ENCODE results near the gene RYR2. TPM values are rescaled to one million over a fixed set of nuclear protein-coding genes. Genes with fewer than 3 reads are reported as not detected.

Gene RYR2
- total RNA-seq, 1 donor from 2014 or later, result 5.4 TPM

DNA sequence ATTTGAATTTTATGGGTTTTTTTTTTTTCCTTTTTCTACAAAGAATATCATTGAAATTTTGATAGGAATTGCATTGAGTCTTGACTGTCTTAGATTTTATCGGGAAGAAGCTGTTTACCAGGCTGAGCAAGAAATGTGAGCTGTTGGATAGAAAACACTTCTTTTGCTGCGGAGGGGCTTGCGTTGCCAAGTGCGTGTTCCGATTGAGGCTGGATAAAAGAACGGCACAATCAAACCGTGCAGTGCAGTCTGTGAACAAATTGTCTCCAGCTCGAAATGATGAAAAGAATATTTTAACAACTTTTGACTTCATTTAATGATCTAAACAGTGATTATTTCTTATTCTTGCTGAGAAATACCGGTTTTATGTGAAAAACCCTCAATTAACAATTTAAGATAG lies 149.4 kb downstream of the RYR2 start:
- Mint-ChIP-seq H3K36me3 (ENCODE audit: low read depth, unreplicated experiment) (peaks cover 6% of the 10 kb centered on the region), H3K4me1 (ENCODE audit: unreplicated experiment) (peaks cover 6% of the 10 kb centered on the region), H3K4me3 (ENCODE audit: unreplicated experiment) (no peak overlapping the region), H3K9me3 (ENCODE audit: unreplicated experiment) (no peaks in the 10 kb centered on the region), H3K27me3 (ENCODE audit: unreplicated experiment) (no peaks in the 10 kb centered on the region), H3K27ac (ENCODE audit: unreplicated experiment) (no peak overlapping the region)
- TF ChIP-seq, protein P1, sequence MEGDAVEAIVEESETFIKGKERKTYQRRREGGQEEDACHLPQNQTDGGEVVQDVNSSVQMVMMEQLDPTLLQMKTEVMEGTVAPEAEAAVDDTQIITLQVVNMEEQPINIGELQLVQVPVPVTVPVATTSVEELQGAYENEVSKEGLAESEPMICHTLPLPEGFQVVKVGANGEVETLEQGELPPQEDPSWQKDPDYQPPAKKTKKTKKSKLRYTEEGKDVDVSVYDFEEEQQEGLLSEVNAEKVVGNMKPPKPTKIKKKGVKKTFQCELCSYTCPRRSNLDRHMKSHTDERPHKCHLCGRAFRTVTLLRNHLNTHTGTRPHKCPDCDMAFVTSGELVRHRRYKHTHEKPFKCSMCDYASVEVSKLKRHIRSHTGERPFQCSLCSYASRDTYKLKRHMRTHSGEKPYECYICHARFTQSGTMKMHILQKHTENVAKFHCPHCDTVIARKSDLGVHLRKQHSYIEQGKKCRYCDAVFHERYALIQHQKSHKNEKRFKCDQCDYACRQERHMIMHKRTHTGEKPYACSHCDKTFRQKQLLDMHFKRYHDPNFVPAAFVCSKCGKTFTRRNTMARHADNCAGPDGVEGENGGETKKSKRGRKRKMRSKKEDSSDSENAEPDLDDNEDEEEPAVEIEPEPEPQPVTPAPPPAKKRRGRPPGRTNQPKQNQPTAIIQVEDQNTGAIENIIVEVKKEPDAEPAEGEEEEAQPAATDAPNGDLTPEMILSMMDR (IDR thresholded peaks at IDR 0.05; ENCODE audit: unreplicated experiment), result no peak
- DNase-seq (ENCODE audit: low spot score), result no peak

- no peaks in the 10 kb centered on the region for H3K9me3 Mint-ChIP-seq (ENCODE audit: unreplicated experiment)
- TF ChIP-seq, protein P1 (IDR thresholded peaks at IDR 0.05; ENCODE audit: unreplicated experiment), result peak; percentile 18
- H3K36me3 Mint-ChIP-seq (ENCODE audit: low read depth, unreplicated experiment), result peaks cover 6% of the 10 kb centered on the region
- peak; percentile 5 for DNase-seq (ENCODE audit: low spot score)
- no peaks in the 10 kb centered on the region for H3K27me3 Mint-ChIP-seq (ENCODE audit: unreplicated experiment)
- peak overlapping the region; percentile 34 for H3K4me3 Mint-ChIP-seq (ENCODE audit: unreplicated experiment)
- peaks cover 22% of the 10 kb centered on the region for H3K4me1 Mint-ChIP-seq (ENCODE audit: unreplicated experiment)
- peak overlapping the region; percentile 96 for H3K27ac Mint-ChIP-seq (ENCODE audit: unreplicated experiment)
Observed at GRCh38 chr1:237197470-237198425, 155.8 kb downstream of the RYR2 start.

DNA sequence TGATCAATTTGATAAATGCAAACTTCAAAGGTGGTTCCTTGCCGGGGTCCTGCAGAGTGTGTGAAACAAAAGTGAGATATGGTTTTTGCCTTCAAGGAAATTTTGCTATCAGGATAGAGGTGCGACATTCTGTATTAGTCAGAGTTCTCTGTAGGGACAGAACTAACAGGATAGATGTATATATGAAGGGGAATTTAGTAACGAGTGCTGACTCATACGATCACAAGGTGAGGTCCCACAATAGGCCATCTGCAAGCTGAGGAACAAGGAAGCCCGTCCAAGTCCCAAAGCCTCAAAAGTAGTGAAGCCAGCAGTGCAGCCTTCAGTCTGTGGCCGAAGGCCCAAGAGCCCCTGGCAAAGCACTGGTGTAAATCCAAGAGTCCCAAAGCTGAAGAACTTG lies 157.0 kb downstream of the RYR2 start:
- peaks cover 4% of the 10 kb centered on the region for H3K36me3 Mint-ChIP-seq (ENCODE audit: low read depth, unreplicated experiment)
- TF ChIP-seq, protein P1 (IDR thresholded peaks at IDR 0.05; ENCODE audit: unreplicated experiment), result no peak
- DNase-seq (ENCODE audit: low spot score), result no peak
- H3K9me3 Mint-ChIP-seq (ENCODE audit: unreplicated experiment), result no peaks in the 10 kb centered on the region
- no peak overlapping the region for H3K4me3 Mint-ChIP-seq (ENCODE audit: unreplicated experiment)
- no peaks in the 10 kb centered on the region for H3K27me3 Mint-ChIP-seq (ENCODE audit: unreplicated experiment)
- peaks cover 21% of the 10 kb centered on the region for H3K4me1 Mint-ChIP-seq (ENCODE audit: unreplicated experiment)
- peak overlapping the region; percentile 27 for H3K27ac Mint-ChIP-seq (ENCODE audit: unreplicated experiment)

GRCh38 chr1:237201155-237201554 lies 159.2 kb downstream of the RYR2 start:
- H3K27ac Mint-ChIP-seq (ENCODE audit: unreplicated experiment), result no peak overlapping the region
- H3K4me1 Mint-ChIP-seq (ENCODE audit: unreplicated experiment), result peaks cover 17% of the 10 kb centered on the region

More at GRCh38 chr1:237201155-237201554, 159.2 kb downstream of the RYR2 start:
- Mint-ChIP-seq H3K27me3 (ENCODE audit: unreplicated experiment) (peaks cover 1% of the 10 kb centered on the region), H3K9me3 (ENCODE audit: unreplicated experiment) (no peaks in the 10 kb centered on the region), H3K36me3 (ENCODE audit: low read depth, unreplicated experiment) (no peaks in the 10 kb centered on the region), H3K4me3 (ENCODE audit: unreplicated experiment) (no peak overlapping the region)
- TF ChIP-seq, protein P1 (IDR thresholded peaks at IDR 0.05; ENCODE audit: unreplicated experiment), result no peak
- no peak for DNase-seq (ENCODE audit: low spot score)

All from endothelial cell (in vitro differentiated cells).